ENCODE data around the gene A3GALT2. TPM values are rescaled to one million over a fixed set of nuclear protein-coding genes. Genes with fewer than 3 reads are reported as not detected.

The A3GALT2 gene
- total RNA-seq, 2 donors from 2014 or later, result not detected

DNA sequence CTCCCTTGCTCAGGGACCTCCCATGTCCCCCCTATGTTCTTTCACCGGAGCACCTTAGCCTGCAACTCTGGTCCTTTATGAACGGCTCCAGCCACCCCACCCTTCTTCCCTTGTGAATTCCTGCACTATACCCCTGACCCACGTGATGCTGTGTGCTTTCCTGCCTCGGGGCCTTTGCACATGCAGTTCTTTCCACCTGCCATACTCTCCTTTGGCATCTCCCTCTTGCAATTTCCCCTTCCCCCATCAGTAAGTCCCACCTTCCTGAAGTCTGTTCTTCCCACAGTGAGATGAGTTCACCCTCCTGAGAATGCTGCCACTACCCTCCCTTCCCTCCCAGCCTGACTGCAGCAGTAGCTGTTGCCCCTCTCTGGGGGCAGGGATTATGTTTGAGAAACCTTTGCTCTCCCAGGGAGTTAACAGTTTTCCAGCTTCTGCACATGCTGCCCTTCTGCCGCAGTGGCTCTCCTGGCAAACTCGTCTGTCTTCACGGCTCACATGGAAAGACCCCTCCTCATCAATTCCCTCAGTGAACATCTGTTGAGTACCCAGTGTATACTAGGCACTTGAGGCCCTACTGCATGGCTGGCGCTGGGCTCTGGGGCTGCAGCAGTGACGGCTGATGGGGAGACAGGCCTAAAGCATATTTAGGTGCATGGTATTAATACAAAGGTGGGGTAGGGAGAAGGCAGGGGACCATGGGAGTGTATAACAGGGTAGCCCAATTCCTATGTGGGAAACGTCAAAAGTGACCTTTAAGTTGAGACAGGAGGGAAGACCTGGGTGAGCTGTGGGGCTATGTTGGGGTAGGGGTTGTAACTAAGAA, 54.9 kb downstream of the A3GALT2 start:
- Histone ChIP-seq H3K4me3 (no peak overlapping the region), H3K9me3 (no peaks in the 10 kb centered on the region), H3K36me3 (no peaks in the 10 kb centered on the region), H3K9ac (ENCODE audit: low read depth in 2 of 2, low read length in 2 of 2) (no peak overlapping the region), H3K27me3 (no peaks in the 10 kb centered on the region), H3K4me1 (no peaks in the 10 kb centered on the region), H3K27ac (no peak overlapping the region)
- no peak for DNase-seq
- TF ChIP-seq, protein P1, sequence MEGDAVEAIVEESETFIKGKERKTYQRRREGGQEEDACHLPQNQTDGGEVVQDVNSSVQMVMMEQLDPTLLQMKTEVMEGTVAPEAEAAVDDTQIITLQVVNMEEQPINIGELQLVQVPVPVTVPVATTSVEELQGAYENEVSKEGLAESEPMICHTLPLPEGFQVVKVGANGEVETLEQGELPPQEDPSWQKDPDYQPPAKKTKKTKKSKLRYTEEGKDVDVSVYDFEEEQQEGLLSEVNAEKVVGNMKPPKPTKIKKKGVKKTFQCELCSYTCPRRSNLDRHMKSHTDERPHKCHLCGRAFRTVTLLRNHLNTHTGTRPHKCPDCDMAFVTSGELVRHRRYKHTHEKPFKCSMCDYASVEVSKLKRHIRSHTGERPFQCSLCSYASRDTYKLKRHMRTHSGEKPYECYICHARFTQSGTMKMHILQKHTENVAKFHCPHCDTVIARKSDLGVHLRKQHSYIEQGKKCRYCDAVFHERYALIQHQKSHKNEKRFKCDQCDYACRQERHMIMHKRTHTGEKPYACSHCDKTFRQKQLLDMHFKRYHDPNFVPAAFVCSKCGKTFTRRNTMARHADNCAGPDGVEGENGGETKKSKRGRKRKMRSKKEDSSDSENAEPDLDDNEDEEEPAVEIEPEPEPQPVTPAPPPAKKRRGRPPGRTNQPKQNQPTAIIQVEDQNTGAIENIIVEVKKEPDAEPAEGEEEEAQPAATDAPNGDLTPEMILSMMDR (IDR thresholded peaks at IDR 0.05), result no peak
- intact Hi-C loops (cut with DNase I), result no loop called here

DNA sequence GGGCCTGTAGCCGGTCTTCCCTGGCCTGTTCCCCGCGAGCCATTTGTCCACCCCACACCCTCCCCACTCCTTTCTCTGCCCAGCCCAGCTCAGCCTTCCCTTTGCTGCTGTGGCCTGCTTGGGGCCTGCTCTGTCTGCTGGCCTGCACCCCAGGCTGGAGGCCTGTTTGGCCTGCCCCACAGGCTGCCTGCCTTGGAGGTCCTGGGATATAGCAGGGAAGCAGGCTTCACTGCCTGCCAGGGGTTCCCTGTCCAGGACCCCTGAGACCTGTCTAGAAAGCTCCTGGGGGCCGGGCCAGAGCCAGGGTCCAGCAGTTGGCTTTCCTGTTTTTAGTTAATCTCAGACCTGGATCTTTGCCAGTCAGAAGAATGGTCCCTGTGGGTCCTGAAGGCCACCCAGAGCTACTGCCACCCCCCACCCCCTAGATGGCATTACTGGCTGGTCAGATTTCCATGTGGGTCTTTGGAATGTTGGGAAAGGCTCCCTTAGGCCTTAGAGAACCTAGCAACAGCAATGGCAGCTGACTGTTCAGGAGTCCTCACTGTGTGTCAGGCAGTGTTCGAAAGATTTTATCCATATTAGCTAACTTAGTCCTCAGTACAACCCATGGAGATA, 56.9 kb downstream of the A3GALT2 start:
- TF ChIP-seq, protein P1 (IDR thresholded peaks at IDR 0.05), result no peak
- no peak overlapping the region for H3K27ac ChIP-seq

DNA sequence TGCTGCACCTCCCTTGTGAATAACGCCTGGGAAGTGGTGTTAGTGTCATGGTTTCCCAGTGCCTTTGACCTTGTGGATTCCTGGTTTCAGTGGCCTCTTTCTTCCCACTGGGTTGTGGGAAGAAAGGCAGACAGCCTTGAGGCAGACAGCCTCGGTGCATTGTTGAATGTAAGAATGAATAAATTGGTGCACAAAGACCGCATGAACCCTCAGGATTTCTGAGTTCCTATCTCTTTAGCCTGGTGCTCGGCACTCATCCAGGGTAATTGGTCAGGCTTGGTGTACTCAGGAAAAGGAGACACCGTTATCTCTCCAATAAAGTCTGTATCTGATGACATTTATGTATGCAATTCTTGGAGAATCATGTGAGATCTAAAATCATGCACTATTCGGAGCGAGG, 59.6 kb downstream of the A3GALT2 start:
- H3K4me1 ChIP-seq, result peaks cover 13% of the 10 kb centered on the region

More for the DNA sequence above, 56.9 kb downstream of the A3GALT2 start:
- Histone ChIP-seq H3K9me3 (no peaks in the 10 kb centered on the region), H3K4me1 (no peaks in the 10 kb centered on the region), H3K4me3 (no peak overlapping the region), H3K9ac (ENCODE audit: low read depth in 2 of 2, low read length in 2 of 2) (no peak overlapping the region), H3K36me3 (no peaks in the 10 kb centered on the region), H3K27me3 (no peaks in the 10 kb centered on the region)
- DNase-seq, result no peak
- intact Hi-C loops (cut with DNase I), result no loop called here

DNA sequence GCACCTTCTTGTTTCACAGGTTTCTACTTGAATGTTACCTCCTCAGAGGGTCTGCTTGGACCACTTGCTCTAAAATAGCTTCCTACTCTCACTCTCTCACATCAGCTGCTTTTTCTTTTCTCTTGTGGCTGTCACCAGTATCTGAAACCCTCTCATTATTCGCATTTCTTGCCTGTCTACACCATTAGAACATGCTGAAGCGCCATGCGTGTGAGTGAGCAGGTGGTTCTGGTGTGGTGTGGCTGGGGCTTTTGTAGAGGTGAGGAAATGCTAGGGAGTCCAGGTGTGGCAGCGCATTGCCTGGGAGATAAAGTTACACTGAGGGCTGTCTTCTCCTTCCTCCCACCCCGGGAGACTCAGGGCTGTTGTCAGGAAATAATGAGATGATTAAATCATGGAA, 60.5 kb downstream of the A3GALT2 start:
- Histone ChIP-seq H3K36me3 (no peaks in the 10 kb centered on the region), H3K4me1 (peaks cover 13% of the 10 kb centered on the region)

More for the DNA sequence above, 59.6 kb downstream of the A3GALT2 start:
- H3K9ac ChIP-seq (ENCODE audit: low read depth in 2 of 2, low read length in 2 of 2), result no peak overlapping the region
- intact Hi-C loops (cut with DNase I), result no loop called here
- no peak for DNase-seq
- no peaks in the 10 kb centered on the region for H3K27me3 ChIP-seq
- H3K4me3 ChIP-seq, result no peak overlapping the region
- TF ChIP-seq, protein P1 (IDR thresholded peaks at IDR 0.05), result no peak
- no peaks in the 10 kb centered on the region for H3K36me3 ChIP-seq
- no peaks in the 10 kb centered on the region for H3K9me3 ChIP-seq
- H3K27ac ChIP-seq, result no peak overlapping the region

DNA sequence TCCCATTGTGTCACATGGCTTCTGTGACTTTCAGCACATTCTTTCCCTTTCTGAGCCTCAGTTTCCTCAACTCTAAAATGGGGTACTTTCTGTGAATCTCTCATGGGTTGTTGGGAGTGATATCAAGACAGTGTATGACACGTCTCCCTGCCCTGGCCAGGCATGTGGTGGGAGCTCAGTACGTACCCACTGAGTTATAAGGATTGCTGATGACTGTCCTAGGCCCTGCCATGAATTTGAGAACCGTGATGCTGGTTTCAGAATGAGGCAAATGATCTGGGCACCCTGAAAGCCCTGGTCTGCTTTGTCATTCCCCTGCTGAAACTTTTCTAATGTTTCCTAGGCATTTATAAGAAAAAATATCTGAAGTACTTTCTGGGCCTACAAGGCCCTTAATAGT, 61.0 kb downstream of the A3GALT2 start:
- H3K36me3 ChIP-seq, result no peaks in the 10 kb centered on the region
- H3K4me1 ChIP-seq, result peaks cover 13% of the 10 kb centered on the region
- TF ChIP-seq, protein P1 (IDR thresholded peaks at IDR 0.05), result no peak
- H3K4me3 ChIP-seq, result no peak overlapping the region
- H3K9ac ChIP-seq (ENCODE audit: low read depth in 2 of 2, low read length in 2 of 2), result no peak overlapping the region
- no peak for DNase-seq
- no peaks in the 10 kb centered on the region for H3K9me3 ChIP-seq
- H3K27ac ChIP-seq, result no peak overlapping the region
- no peaks in the 10 kb centered on the region for H3K27me3 ChIP-seq
- intact Hi-C loops (cut with DNase I), result no loop called here

More for the DNA sequence above, 60.5 kb downstream of the A3GALT2 start:
- intact Hi-C loops (cut with DNase I), result no loop called here
- Histone ChIP-seq H3K27me3 (no peaks in the 10 kb centered on the region), H3K9me3 (no peaks in the 10 kb centered on the region), H3K4me3 (no peak overlapping the region), H3K9ac (ENCODE audit: low read depth in 2 of 2, low read length in 2 of 2) (no peak overlapping the region), H3K27ac (no peak overlapping the region)
- no peak for DNase-seq
- TF ChIP-seq, protein P1 (IDR thresholded peaks at IDR 0.05), result no peak

Measured in colonic mucosa (tissue), 4 donors.